ENCODE data around the gene AGPAT3. TPM values are rescaled to one million over a fixed set of nuclear protein-coding genes. Genes with fewer than 3 reads are reported as not detected.

Gene AGPAT3
- total and polyA plus RNA-seq, 7 donors: 14.4 to 48.5 (median 20.3) TPM

GRCh38 chr21:43907751-43908150 is 42.7 kb downstream of the AGPAT3 start:
- Histone ChIP-seq H3K27ac (no peak overlapping the region), H3K36me3 (peaks cover 0 to 13% (median 0%) of the 10 kb centered on the region in 4 donors), H3K9me3 (no peaks in the 10 kb centered on the region), H3K4me3 (no peak overlapping the region), H3K27me3 (no peaks in the 10 kb centered on the region), H3K4me1 (peaks cover 0 to 13% (median 7%) of the 10 kb centered on the region in 4 donors)
- intact Hi-C loops (cut with DNase I): no loop called here
- peak; percentile 42 for DNase-seq
- WGBS, 2 donors: 89 to 91% methylated on average over 22 of the region's 22 CpGs
- TF ChIP-seq CTCF (IDR thresholded peaks at IDR 0.05) (no peak), POLR2A (IDR thresholded peaks at IDR 0.05) (no peak), POLR2AphosphoS5 (IDR thresholded peaks at IDR 0.05) (no peak), EP300 (IDR thresholded peaks at IDR 0.05) (no peak)

GRCh38 chr21:43908167-43908566 is 43.1 kb downstream of the AGPAT3 start:
- WGBS, 2 donors: 91 to 92% methylated on average over 8 of the region's 8 CpGs
- Histone ChIP-seq H3K9me3 (peaks cover 0 to 3% (median 0%) of the 10 kb centered on the region in 4 donors), H3K27ac (no peak overlapping the region), H3K36me3 (peaks cover 0 to 13% (median 0%) of the 10 kb centered on the region in 4 donors), H3K4me1 (peaks cover 0 to 13% (median 5%) of the 10 kb centered on the region in 4 donors), H3K27me3 (no peaks in the 10 kb centered on the region), H3K4me3 (no peak overlapping the region)
- no peak for TF ChIP-seq CTCF (IDR thresholded peaks at IDR 0.05)
- TF ChIP-seq EP300 (IDR thresholded peaks at IDR 0.05): no peak
- TF ChIP-seq POLR2A (IDR thresholded peaks at IDR 0.05): no peak
- no peak for TF ChIP-seq POLR2AphosphoS5 (IDR thresholded peaks at IDR 0.05)
- peak; percentile 64 for DNase-seq
- intact Hi-C loops (cut with DNase I): no loop called here

GRCh38 chr21:43909741-43910400 is 44.8 kb downstream of the AGPAT3 start:
- intact Hi-C loops (cut with DNase I): no loop called here
- Histone ChIP-seq H3K27ac (no peak overlapping the region), H3K4me3 (no peak overlapping the region), H3K27me3 (no peaks in the 10 kb centered on the region), H3K36me3 (peaks cover 0 to 7% (median 0%) of the 10 kb centered on the region in 4 donors), H3K4me1 (peaks cover 0 to 17% (median 0%) of the 10 kb centered on the region in 4 donors), H3K9me3 (peaks cover 0 to 3% (median 0%) of the 10 kb centered on the region in 4 donors)
- TF ChIP-seq CTCF (IDR thresholded peaks at IDR 0.05) (no peak), EP300 (IDR thresholded peaks at IDR 0.05) (no peak), POLR2A (IDR thresholded peaks at IDR 0.05) (no peak), POLR2AphosphoS5 (IDR thresholded peaks at IDR 0.05) (no peak)
- DNase-seq: peak; percentile 51
- WGBS, 2 donors: 91 to 92% methylated on average over 19 of the region's 19 CpGs

- Histone ChIP-seq H3K4me3 (no peak overlapping the region), H3K9me3 (peaks cover 0 to 3% (median 0%) of the 10 kb centered on the region in 4 donors), H3K36me3 (peaks cover 0 to 7% (median 0%) of the 10 kb centered on the region in 4 donors), H3K4me1 (peaks cover 0 to 17% (median 0%) of the 10 kb centered on the region in 4 donors), H3K27me3 (no peaks in the 10 kb centered on the region), H3K27ac (no peak overlapping the region)
- intact Hi-C loops (cut with DNase I): no loop called here
- peak; percentile 22 for DNase-seq
- WGBS, 2 donors: 80 to 94% methylated on average over 7 of the region's 7 CpGs
- TF ChIP-seq EP300 (IDR thresholded peaks at IDR 0.05): no peak
- TF ChIP-seq POLR2A (IDR thresholded peaks at IDR 0.05): no peak
- no peak for TF ChIP-seq CTCF (IDR thresholded peaks at IDR 0.05)
- no peak for TF ChIP-seq POLR2AphosphoS5 (IDR thresholded peaks at IDR 0.05)
Observed at GRCh38 chr21:43910460-43910859, 45.4 kb downstream of the AGPAT3 start.
